ENCODE results near the gene N4BP2.
"Not testable (repeated sequence)": the region's sequence is repeated elsewhere in the genome, so short reads cannot be mapped to it uniquely, and the experiment has no call there.

N4BP2 gene

DNA sequence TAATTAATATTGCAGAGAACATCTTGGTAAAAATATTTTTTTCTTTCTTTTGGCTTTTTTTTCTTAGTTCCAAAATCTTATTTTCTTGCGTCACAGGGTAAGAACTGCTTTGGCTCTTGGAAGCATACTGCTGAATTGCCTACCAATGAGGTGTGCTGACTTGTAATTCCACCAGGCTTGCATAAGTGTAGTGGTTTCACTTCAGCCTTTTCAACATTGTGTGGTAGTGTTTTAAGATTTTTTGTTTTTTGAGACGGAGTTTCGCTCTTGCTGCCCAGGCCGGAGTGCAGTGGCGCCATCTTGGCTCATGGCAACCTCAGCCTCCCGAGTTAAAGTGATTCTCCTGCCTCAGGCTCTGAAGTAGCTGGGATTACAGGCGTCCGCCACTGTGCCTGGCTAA, 42.4 kb downstream of the N4BP2 start:
- Histone ChIP-seq H2AFZ (ENCODE audit: low read length) (no peak overlapping the region), H4K20me1 (ENCODE audit: insufficient read depth, low read length) (no peaks in the 10 kb centered on the region), H3K79me2 (ENCODE audit: insufficient read depth, low read length) (peaks cover 5% of the 10 kb centered on the region; the same call in 1 of the 2 replicates), H3K36me3 (ENCODE audit: insufficient read depth, low read length) (peaks cover 12% of the 10 kb centered on the region), H3K27ac (ENCODE audit: low read depth, low read length, poor library complexity, severe bottlenecking) (no peak overlapping the region), H3F3A (ENCODE audit: insufficient read depth, low read length) (no peaks in the 10 kb centered on the region), H3K9me2 (ENCODE audit: low read depth, low read length) (no peaks in the 10 kb centered on the region), H3K9me3 (ENCODE audit: low read length) (no peaks in the 10 kb centered on the region), H3K4me2 (ENCODE audit: low read length) (no peak overlapping the region), H3K4me3 (ENCODE audit: low read depth, low read length, poor library complexity, severe bottlenecking) (no peak overlapping the region), H3K9ac (ENCODE audit: low read length) (no peak overlapping the region), H3K27me3 (ENCODE audit: insufficient read depth, low read length) (no peaks in the 10 kb centered on the region), H3K4me1 (ENCODE audit: insufficient read depth, low read length, severe bottlenecking) (no peaks in the 10 kb centered on the region)
- TF ChIP-seq, protein P1, sequence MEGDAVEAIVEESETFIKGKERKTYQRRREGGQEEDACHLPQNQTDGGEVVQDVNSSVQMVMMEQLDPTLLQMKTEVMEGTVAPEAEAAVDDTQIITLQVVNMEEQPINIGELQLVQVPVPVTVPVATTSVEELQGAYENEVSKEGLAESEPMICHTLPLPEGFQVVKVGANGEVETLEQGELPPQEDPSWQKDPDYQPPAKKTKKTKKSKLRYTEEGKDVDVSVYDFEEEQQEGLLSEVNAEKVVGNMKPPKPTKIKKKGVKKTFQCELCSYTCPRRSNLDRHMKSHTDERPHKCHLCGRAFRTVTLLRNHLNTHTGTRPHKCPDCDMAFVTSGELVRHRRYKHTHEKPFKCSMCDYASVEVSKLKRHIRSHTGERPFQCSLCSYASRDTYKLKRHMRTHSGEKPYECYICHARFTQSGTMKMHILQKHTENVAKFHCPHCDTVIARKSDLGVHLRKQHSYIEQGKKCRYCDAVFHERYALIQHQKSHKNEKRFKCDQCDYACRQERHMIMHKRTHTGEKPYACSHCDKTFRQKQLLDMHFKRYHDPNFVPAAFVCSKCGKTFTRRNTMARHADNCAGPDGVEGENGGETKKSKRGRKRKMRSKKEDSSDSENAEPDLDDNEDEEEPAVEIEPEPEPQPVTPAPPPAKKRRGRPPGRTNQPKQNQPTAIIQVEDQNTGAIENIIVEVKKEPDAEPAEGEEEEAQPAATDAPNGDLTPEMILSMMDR (IDR thresholded peaks at IDR 0.05; ENCODE audit: low read length) = no peak
- TF ChIP-seq EZH2 (IDR thresholded peaks at IDR 0.05; ENCODE audit: borderline replicate concordance, low read length) = no peak

DNA sequence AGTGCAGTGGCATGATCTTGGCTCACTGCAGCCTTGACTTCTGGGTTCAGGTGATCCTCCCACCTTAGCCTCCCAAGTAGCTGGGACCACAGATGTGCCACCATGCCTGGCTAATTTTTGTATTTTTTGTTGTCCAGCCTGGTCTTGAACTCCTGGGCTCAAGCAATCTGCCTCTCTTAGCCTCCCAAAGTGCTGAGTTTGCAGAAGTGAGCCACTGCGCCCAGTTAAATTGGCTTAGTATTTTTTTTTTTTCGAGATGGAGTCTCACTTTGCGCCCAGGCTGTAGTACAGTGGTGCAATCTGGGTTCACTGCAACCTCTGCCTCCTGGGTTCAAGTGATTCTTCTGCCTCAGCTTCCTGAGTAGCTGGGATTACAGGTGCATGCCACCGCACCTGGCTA, 50.5 kb downstream of the N4BP2 start:
- H2AFZ ChIP-seq (ENCODE audit: low read length); H3K4me1 ChIP-seq (ENCODE audit: insufficient read depth, low read length, severe bottlenecking); H3K4me2 ChIP-seq (ENCODE audit: low read length); H3F3A ChIP-seq (ENCODE audit: insufficient read depth, low read length); H4K20me1 ChIP-seq (ENCODE audit: insufficient read depth, low read length); H3K4me3 ChIP-seq (ENCODE audit: low read depth, low read length, poor library complexity, severe bottlenecking); H3K9me3 ChIP-seq (ENCODE audit: low read length); H3K9ac ChIP-seq (ENCODE audit: low read length); H3K9me2 ChIP-seq (ENCODE audit: low read depth, low read length); H3K27ac ChIP-seq (ENCODE audit: low read depth, low read length, poor library complexity, severe bottlenecking); H3K27me3 ChIP-seq (ENCODE audit: insufficient read depth, low read length); H3K79me2 ChIP-seq (ENCODE audit: insufficient read depth, low read length): not testable (repeated sequence)
- H3K36me3 ChIP-seq (ENCODE audit: insufficient read depth, low read length) = peaks cover 34% of the 10 kb centered on the region

DNA sequence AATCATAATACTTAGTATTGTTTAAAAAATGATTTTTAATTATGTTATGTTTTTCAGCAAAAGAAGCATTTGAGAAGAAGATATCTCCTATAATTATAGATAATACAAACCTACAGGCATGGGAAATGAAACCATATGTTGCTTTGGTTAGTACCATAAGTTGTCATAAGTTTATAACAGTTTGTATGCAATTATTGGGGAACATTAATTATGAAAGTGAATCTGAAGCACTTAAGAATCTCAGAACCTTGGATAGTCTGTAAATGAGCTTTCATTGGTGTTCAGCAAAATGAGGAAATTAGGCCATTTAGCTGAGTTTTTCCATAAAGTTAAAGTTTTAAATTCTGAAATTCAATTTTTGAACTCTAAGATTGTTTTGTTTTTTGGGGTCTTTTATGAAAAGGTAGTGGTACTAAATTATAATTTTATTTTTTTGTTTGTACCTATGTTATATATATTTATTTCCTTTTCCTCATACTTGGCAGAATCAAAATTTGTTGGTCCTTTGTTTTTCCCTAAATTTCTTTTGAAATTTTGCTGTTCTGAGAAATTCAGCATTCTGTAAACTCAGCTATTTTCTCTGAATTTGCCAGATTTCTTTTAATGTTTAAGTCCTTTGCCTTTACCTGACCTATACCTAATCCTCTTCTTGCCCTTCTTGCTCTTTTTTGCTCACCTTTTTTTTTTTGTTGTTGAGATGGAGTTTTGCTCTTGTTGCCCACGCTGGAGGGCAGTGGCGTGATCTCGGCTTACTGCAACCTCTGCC, 55.6 kb downstream of the N4BP2 start:
- Histone ChIP-seq H3K9me2 (ENCODE audit: low read depth, low read length) (no peaks in the 10 kb centered on the region), H3K27ac (ENCODE audit: low read depth, low read length, poor library complexity, severe bottlenecking) (no peak overlapping the region), H3K9me3 (ENCODE audit: low read length) (no peaks in the 10 kb centered on the region), H3K4me3 (ENCODE audit: low read depth, low read length, poor library complexity, severe bottlenecking) (no peak overlapping the region), H2AFZ (ENCODE audit: low read length) (no peak overlapping the region), H3F3A (ENCODE audit: insufficient read depth, low read length) (no peaks in the 10 kb centered on the region), H3K36me3 (ENCODE audit: insufficient read depth, low read length) (peaks cover 41% of the 10 kb centered on the region), H3K4me1 (ENCODE audit: insufficient read depth, low read length, severe bottlenecking) (no peaks in the 10 kb centered on the region), H3K79me2 (ENCODE audit: insufficient read depth, low read length) (no peaks in the 10 kb centered on the region), H4K20me1 (ENCODE audit: insufficient read depth, low read length) (no peaks in the 10 kb centered on the region), H3K4me2 (ENCODE audit: low read length) (no peak overlapping the region), H3K27me3 (ENCODE audit: insufficient read depth, low read length) (no peaks in the 10 kb centered on the region), H3K9ac (ENCODE audit: low read length) (no peak overlapping the region)
- TF ChIP-seq, protein P1 (IDR thresholded peaks at IDR 0.05; ENCODE audit: low read length) = no peak
- no peak for TF ChIP-seq EZH2 (IDR thresholded peaks at IDR 0.05; ENCODE audit: borderline replicate concordance, low read length)

DNA sequence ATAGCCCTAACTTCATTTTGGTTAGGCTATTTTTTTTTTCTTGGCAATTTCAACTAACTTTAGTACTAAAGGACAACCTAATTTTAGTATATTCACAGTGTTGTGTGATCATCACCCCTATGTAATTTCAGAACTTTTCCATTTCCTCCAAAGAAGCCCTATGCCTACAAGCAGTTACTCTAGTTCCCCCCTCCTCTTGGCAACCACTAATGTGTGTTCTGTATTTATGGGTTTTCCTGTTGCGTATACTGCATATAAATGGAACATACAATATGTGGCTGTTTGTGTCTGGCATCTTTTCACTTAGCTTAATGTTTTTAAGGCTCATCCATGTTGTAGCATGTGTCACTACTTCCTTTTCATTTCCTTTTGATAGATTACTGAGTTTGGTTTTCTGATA, 57.6 kb downstream of the N4BP2 start:
- H3K9me2 ChIP-seq (ENCODE audit: low read depth, low read length) = no peaks in the 10 kb centered on the region
- no peak overlapping the region for H3K27ac ChIP-seq (ENCODE audit: low read depth, low read length, poor library complexity, severe bottlenecking)
- peaks cover 41% of the 10 kb centered on the region for H3K36me3 ChIP-seq (ENCODE audit: insufficient read depth, low read length)
- no peak for TF ChIP-seq EZH2 (IDR thresholded peaks at IDR 0.05; ENCODE audit: borderline replicate concordance, low read length)
- TF ChIP-seq, protein P1 (IDR thresholded peaks at IDR 0.05; ENCODE audit: low read length) = no peak
- H3K9ac ChIP-seq (ENCODE audit: low read length) = no peak overlapping the region
- no peaks in the 10 kb centered on the region for H3K9me3 ChIP-seq (ENCODE audit: low read length)
- no peak overlapping the region for H3K4me3 ChIP-seq (ENCODE audit: low read depth, low read length, poor library complexity, severe bottlenecking)
- no peaks in the 10 kb centered on the region for H3K79me2 ChIP-seq (ENCODE audit: insufficient read depth, low read length)
- H3K4me1 ChIP-seq (ENCODE audit: insufficient read depth, low read length, severe bottlenecking) = no peaks in the 10 kb centered on the region
- no peaks in the 10 kb centered on the region for H3K27me3 ChIP-seq (ENCODE audit: insufficient read depth, low read length)
- H2AFZ ChIP-seq (ENCODE audit: low read length) = no peak overlapping the region
- H3K4me2 ChIP-seq (ENCODE audit: low read length) = no peak overlapping the region
- H3F3A ChIP-seq (ENCODE audit: insufficient read depth, low read length) = no peaks in the 10 kb centered on the region
- no peaks in the 10 kb centered on the region for H4K20me1 ChIP-seq (ENCODE audit: insufficient read depth, low read length)

Measured in OCI-LY1 (cell line).